ENCODE data around the gene ZNF343. TPM values are rescaled to one million over a fixed set of nuclear protein-coding genes. Genes with fewer than 3 reads are reported as not detected.

ZNF343 gene
- total and polyA plus RNA-seq, 2 donors (not counting 3 experiments of a cell fraction or from before 2014, with no cell fraction given), result 4.7 to 7.9 TPM

DNA sequence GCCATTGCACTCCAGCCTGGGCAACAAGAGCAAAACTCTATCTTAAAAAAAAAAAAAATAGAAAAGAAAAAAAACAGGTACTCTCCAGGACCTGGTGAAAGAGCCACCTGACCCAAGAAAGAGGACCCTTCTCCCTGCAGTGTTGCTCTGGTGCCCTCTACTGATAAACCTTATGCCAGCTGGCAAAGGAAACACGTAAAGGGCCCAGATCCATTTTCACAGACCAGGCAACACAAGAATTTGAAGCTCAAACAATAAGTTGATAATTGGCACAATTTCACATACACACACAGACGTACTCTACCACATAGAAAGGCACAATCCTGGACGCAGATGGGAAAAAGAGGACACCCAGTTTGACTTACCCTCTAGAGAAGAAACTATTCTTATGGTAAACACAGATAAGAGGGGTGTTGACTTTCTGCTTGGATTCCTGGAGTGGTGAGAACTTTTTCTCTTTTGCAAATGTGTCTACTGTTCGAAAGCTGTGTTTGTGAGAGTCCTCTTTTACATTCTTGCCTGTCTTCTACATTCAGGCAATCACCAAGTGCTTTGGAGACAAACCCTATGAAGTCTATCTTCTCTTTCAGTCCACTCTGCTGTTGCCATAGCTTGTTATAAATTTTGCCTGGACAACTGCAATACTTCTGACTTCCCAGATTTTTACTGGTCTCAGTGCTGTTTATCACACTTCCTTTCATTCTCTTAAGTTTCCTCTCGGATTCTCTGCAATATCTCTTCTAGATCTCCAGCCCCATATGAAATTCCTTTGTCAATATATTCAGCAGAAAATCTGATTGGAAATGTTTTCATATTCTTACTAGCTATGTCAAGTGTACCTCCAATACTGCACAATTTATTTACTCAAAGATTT lies 31.7 kb downstream of the ZNF343 start:
- no peak for TF ChIP-seq JUN (IDR thresholded peaks at IDR 0.05; ENCODE audit: borderline replicate concordance, insufficient read depth, insufficient read length, low read depth)
- TF ChIP-seq, protein P1, sequence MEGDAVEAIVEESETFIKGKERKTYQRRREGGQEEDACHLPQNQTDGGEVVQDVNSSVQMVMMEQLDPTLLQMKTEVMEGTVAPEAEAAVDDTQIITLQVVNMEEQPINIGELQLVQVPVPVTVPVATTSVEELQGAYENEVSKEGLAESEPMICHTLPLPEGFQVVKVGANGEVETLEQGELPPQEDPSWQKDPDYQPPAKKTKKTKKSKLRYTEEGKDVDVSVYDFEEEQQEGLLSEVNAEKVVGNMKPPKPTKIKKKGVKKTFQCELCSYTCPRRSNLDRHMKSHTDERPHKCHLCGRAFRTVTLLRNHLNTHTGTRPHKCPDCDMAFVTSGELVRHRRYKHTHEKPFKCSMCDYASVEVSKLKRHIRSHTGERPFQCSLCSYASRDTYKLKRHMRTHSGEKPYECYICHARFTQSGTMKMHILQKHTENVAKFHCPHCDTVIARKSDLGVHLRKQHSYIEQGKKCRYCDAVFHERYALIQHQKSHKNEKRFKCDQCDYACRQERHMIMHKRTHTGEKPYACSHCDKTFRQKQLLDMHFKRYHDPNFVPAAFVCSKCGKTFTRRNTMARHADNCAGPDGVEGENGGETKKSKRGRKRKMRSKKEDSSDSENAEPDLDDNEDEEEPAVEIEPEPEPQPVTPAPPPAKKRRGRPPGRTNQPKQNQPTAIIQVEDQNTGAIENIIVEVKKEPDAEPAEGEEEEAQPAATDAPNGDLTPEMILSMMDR (IDR thresholded peaks at IDR 0.05; ENCODE audit: extremely low read depth in 1 of 2, insufficient read depth in 1 of 2, low read depth in 1 of 2, low read length in 2 of 2), result peak; percentile 13 to 14
- H3K9me1 ChIP-seq (replicated peaks; ENCODE audit: control insufficient read depth, extremely low read depth, insufficient read depth, low read length), result no peaks in the 10 kb centered on the region
- H3K4me3 ChIP-seq (replicated peaks in 1 of 3; ENCODE audit: insufficient read depth in 1 of 3, low read depth in 1 of 3, low read length in 3 of 3), result no peak overlapping the region
- peak overlapping the region; percentile 52 for H3K27ac ChIP-seq (ENCODE audit: insufficient read depth, low read depth, low read length)
- no peak overlapping the region for H3K9ac ChIP-seq (replicated peaks; ENCODE audit: extremely low read depth, insufficient read depth, low read length)
- no peaks in the 10 kb centered on the region for H3K36me3 ChIP-seq (ENCODE audit: control insufficient read depth in 2 of 2, extremely low read depth in 1 of 2, insufficient read depth in 2 of 2, low read length in 2 of 2)
- H2AFZ ChIP-seq (ENCODE audit: low read depth, low read length), result no peak overlapping the region
- no peaks in the 10 kb centered on the region for H4K20me1 ChIP-seq (replicated peaks; ENCODE audit: control insufficient read depth, extremely low read depth, insufficient read depth, low read length)
- H3K4me1 ChIP-seq (ENCODE audit: control insufficient read depth, extremely low read depth, insufficient read depth, low read length), result peaks cover 11% of the 10 kb centered on the region
- no peaks in the 10 kb centered on the region for H3K9me3 ChIP-seq (replicated peaks; ENCODE audit: control insufficient read depth, insufficient read depth, low read length)
- CTCF ChIA-PET, result interaction anchor here (1.4 to 2.0 kb wide), 5 partner anchors 18 to 47 kb away, joined by 4 to 14 read pairs (median 4); no protein-coding TSS in a partner anchor
- POLR2A ChIA-PET, result interaction anchor here (0.7 kb wide), 2 partner anchors 9 to 1623 kb away, joined by 3 to 4 read pairs; no protein-coding TSS in a partner anchor
- no peaks in the 10 kb centered on the region for H3K27me3 ChIP-seq (ENCODE audit: control insufficient read depth in 2 of 2, insufficient read depth in 2 of 2, low read length in 2 of 2)
- intact Hi-C loops (cut with micrococcal nuclease) (no loop called here), dilution Hi-C loops (cut with MboI; ENCODE audit: extremely low pct_ligation_motif_present, low sequenced_read_pairs) (no loop called here)
- no TSS peak for BruUV-seq (replicated peaks)
- no peaks in the 10 kb centered on the region for H3K79me2 ChIP-seq (ENCODE audit: control insufficient read depth, insufficient read depth, low read length)
- FAIRE-seq (peak; percentile 42), DNase-seq (ENCODE audit: low read depth, low spot score) (peak; percentile 66)
- H3K4me2 ChIP-seq (ENCODE audit: insufficient read depth, low read length), result no peak overlapping the region
